ENCODE results near the gene ADCY6. TPM values are rescaled to one million over a fixed set of nuclear protein-coding genes. Genes with fewer than 3 reads are reported as not detected.

The ADCY6 gene
- total RNA-seq, 4 donors from 2014 or later: 23.6 to 45.5 (median 30.3) TPM

GRCh38 chr12:48758737-48759136, 30.2 kb downstream of the ADCY6 start:
- no peak for TF ChIP-seq CTCF (IDR thresholded peaks at IDR 0.05)
- TF ChIP-seq POLR2A (IDR thresholded peaks at IDR 0.05): no peak

GRCh38 chr12:48758186-48758585, 30.7 kb downstream of the ADCY6 start:
- Histone ChIP-seq H3K27me3 (no peaks in the 10 kb centered on the region), H3K27ac (no peak overlapping the region), H3K36me3 (no peaks in the 10 kb centered on the region), H3K4me1 (no peaks in the 10 kb centered on the region), H3K4me3 (replicated peaks in 1 of 3) (no peak overlapping the region), H3K9me3 (no peaks in the 10 kb centered on the region)
- DNase-seq: no peak
- 62 to 65% methylated on average over 4 of the region's 4 CpGs for WGBS, 2 donors
- TF ChIP-seq POLR2A (IDR thresholded peaks at IDR 0.05) (no peak), CTCF (IDR thresholded peaks at IDR 0.05) (no peak)
- intact Hi-C loops (cut with DNase I): no loop called here

More at GRCh38 chr12:48758737-48759136, 30.2 kb downstream of the ADCY6 start:
- no peak for DNase-seq
- intact Hi-C loops (cut with DNase I): no loop called here
- no peak overlapping the region for H3K27ac ChIP-seq
- H3K36me3 ChIP-seq: no peaks in the 10 kb centered on the region
- no peak overlapping the region for H3K4me3 ChIP-seq (replicated peaks in 1 of 3)
- H3K4me1 ChIP-seq: no peaks in the 10 kb centered on the region
- H3K9me3 ChIP-seq: no peaks in the 10 kb centered on the region
- H3K27me3 ChIP-seq: no peaks in the 10 kb centered on the region

- Histone ChIP-seq H3K27ac (no peak overlapping the region), H3K36me3 (no peaks in the 10 kb centered on the region), H3K27me3 (no peaks in the 10 kb centered on the region), H3K9me3 (no peaks in the 10 kb centered on the region), H3K4me3 (replicated peaks in 1 of 3) (no peak overlapping the region), H3K4me1 (no peaks in the 10 kb centered on the region)
- DNase-seq: no peak
- no peak for TF ChIP-seq POLR2A (IDR thresholded peaks at IDR 0.05)
- TF ChIP-seq CTCF (IDR thresholded peaks at IDR 0.05): no peak
- intact Hi-C loops (cut with DNase I): no loop called here
- WGBS, 2 donors: 52 to 53% methylated on average over 2 of the region's 2 CpGs
These were observed 38.0 kb downstream of the ADCY6 start for GRCh38 chr12:48750769-48751356.

GRCh38 chr12:48750215-48750614, 38.7 kb downstream of the ADCY6 start:
- Histone ChIP-seq H3K27ac (no peak overlapping the region), H3K36me3 (no peaks in the 10 kb centered on the region), H3K4me3 (replicated peaks in 1 of 3) (no peak overlapping the region), H3K4me1 (no peaks in the 10 kb centered on the region), H3K27me3 (no peaks in the 10 kb centered on the region), H3K9me3 (no peaks in the 10 kb centered on the region)
- 95 to 100% methylated on average over 1 of the region's 1 CpG for WGBS, 2 donors
- TF ChIP-seq CTCF (IDR thresholded peaks at IDR 0.05) (no peak), POLR2A (IDR thresholded peaks at IDR 0.05) (no peak)
- DNase-seq: no peak
- intact Hi-C loops (cut with DNase I): no loop called here

- intact Hi-C loops (cut with DNase I): no loop called here
- Histone ChIP-seq H3K4me1 (no peaks in the 10 kb centered on the region), H3K27me3 (no peaks in the 10 kb centered on the region), H3K9me3 (no peaks in the 10 kb centered on the region), H3K36me3 (no peaks in the 10 kb centered on the region), H3K4me3 (replicated peaks in 1 of 3) (no peak overlapping the region), H3K27ac (no peak overlapping the region)
- 68 to 75% methylated on average over 9 of the region's 9 CpGs for WGBS, 2 donors
- TF ChIP-seq POLR2A (IDR thresholded peaks at IDR 0.05) (no peak), CTCF (IDR thresholded peaks at IDR 0.05) (no peak)
- DNase-seq: no peak
These were observed 44.5 kb downstream of the ADCY6 start for GRCh38 chr12:48744251-48745008.
